Endothelial cell of umbilical vein (primary cell): ENCODE measurements around the gene FHIT. TPM values are rescaled to one million over a fixed set of nuclear protein-coding genes. Genes with fewer than 3 reads are reported as not detected.

Experiments used
- BruUV-seq: library from RNA; stranded (reverse); fragments of 400-500 nt; replicated peaks from 2 replicates; lab custom pipeline; 2021; lab: Mats Ljungman, UMichigan
- CTCF ChIA-PET: fragments of 300-600, 350-600 bp; sonication (Branson Sonifier 250); formaldehyde crosslinking; loops from one replicate; lab custom pipeline; 2021; ENCODE audit warnings: antibody characterized with exemption, inconsistent platforms; lab: Charles Lee
- POLR2A ChIA-PET: fragments of 300-600, 350-600 bp; sonication (Branson Sonifier 250); formaldehyde crosslinking; loops from one replicate; lab custom pipeline; 2021; ENCODE audit warnings: antibody characterized with exemption, inconsistent platforms; lab: Charles Lee
- DNase-seq: peaks from one replicate; pipeline ENCODE4 v3.0.0-alpha.2; 2011; ENCODE audit warnings: low read depth, low spot score
- FAIRE-seq: peaks from 2 replicates; lab custom pipeline; 2011; peaks lifted over from hg19 to GRCh38; lab: Jason Lieb, UNC
- H2AFZ ChIP-seq: 2 replicates; pipeline ENCODE4 v1.6.0; 2012; ENCODE audit warnings: low read depth, low read length, control low read depth, inconsistent platforms
- H3K27ac ChIP-seq: 2 replicates; pipeline ENCODE4 v1.5.1; 2011; ENCODE audit warnings: low read depth, mild to moderate bottlenecking, control low read depth, low read length, moderate library complexity; ENCODE audit not compliant: insufficient read depth
- H3K27me3 ChIP-seq, 2 experiments: 2 replicates each; pipeline versions ENCODE4 v1.6.0 to v1.6.1; 2011; ENCODE audit warnings: low read length in 2 of 2, mixed read lengths in 1 of 2; ENCODE audit not compliant: control insufficient read depth in 2 of 2, insufficient read depth in 2 of 2
- H3K36me3 ChIP-seq, 2 experiments: 2 replicates in 1 of 2; 3 replicates in 1 of 2; pipeline ENCODE4 v1.5.1; 2011; ENCODE audit warnings: low read length in 2 of 2, mild to moderate bottlenecking in 1 of 2, moderate library complexity in 1 of 2; ENCODE audit not compliant: control insufficient read depth in 2 of 2, insufficient read depth in 2 of 2; ENCODE audit errors: extremely low read depth in 1 of 2
- H3K4me1 ChIP-seq: 3 replicates; pipeline ENCODE4 v1.5.1; 2011; ENCODE audit warnings: mild to moderate bottlenecking, low read length; ENCODE audit not compliant: control insufficient read depth, insufficient read depth; ENCODE audit errors: extremely low read depth
- H3K4me2 ChIP-seq: 2 replicates; pipeline ENCODE4 v1.6.1; 2011; ENCODE audit warnings: low read length, control low read depth, mixed read lengths; ENCODE audit not compliant: insufficient read depth
- H3K4me3 ChIP-seq, 3 experiments: fragments of 200-600 bp in 1 of 3; sonication (generic), shearing (Covaris generic) in 1 of 3; replicated peaks in 1 of 3; 2 replicates each; pipeline ENCODE4 v1.5.1; 2011 to 2016; ENCODE audit warnings: control low read depth in 3 of 3, low read length in 3 of 3, mild to moderate bottlenecking in 2 of 3, inconsistent platforms in 1 of 3, low read depth in 1 of 3, moderate library complexity in 1 of 3; ENCODE audit not compliant: insufficient read depth in 1 of 3
- H3K79me2 ChIP-seq: 2 replicates; pipeline ENCODE4 v1.6.0; 2012; ENCODE audit warnings: low read length, inconsistent platforms; ENCODE audit not compliant: control insufficient read depth, insufficient read depth
- H3K9ac ChIP-seq: replicated peaks from 2 replicates; pipeline ENCODE3; 2011; ENCODE audit warnings: low read length, control low read depth; ENCODE audit not compliant: insufficient read depth; ENCODE audit errors: extremely low read depth
- H3K9me1 ChIP-seq: replicated peaks from 3 replicates; pipeline ENCODE4 v1.6.0; 2011; ENCODE audit warnings: mild to moderate bottlenecking, low read length; ENCODE audit not compliant: control insufficient read depth, insufficient read depth; ENCODE audit errors: extremely low read depth
- H3K9me3 ChIP-seq: replicated peaks from 2 replicates; pipeline ENCODE4 v1.5.1; 2012; ENCODE audit warnings: low read length, inconsistent platforms; ENCODE audit not compliant: control insufficient read depth, insufficient read depth
- H4K20me1 ChIP-seq: replicated peaks from 2 replicates; pipeline ENCODE3; 2011; ENCODE audit warnings: mild to moderate bottlenecking, low read length; ENCODE audit not compliant: control insufficient read depth, insufficient read depth; ENCODE audit errors: extremely low read depth
- EZH2 ChIP-seq: IDR thresholded peaks from 2 replicates; pipeline ENCODE4 v1.6.1; 2012; ENCODE audit warnings: borderline replicate concordance, low read depth, mild to moderate bottlenecking, moderate library complexity, low read length, inconsistent platforms; ENCODE audit not compliant: severe bottlenecking
- FOS ChIP-seq: IDR thresholded peaks from 2 replicates; pipeline ENCODE4 v1.6.1; 2011; ENCODE audit warnings: mild to moderate bottlenecking, low read length, moderate library complexity, borderline replicate concordance; ENCODE audit not compliant: insufficient read depth
- GATA2 ChIP-seq: IDR thresholded peaks from 2 replicates; pipeline ENCODE4 v1.7.0; 2011; ENCODE audit warnings: low read depth, mild to moderate bottlenecking, moderate library complexity, mixed read lengths, low read length; ENCODE audit not compliant: insufficient read length, insufficient read depth
- JUN ChIP-seq: IDR thresholded peaks from 2 replicates; pipeline ENCODE4 v1.6.1; 2011; ENCODE audit warnings: borderline replicate concordance, low read depth; ENCODE audit not compliant: insufficient read length, insufficient read depth
- MYC ChIP-seq: IDR thresholded peaks from one replicate; pipeline ENCODE4 v1.6.1; 2011; ENCODE audit warnings: mild to moderate bottlenecking, low read depth, low read length
- POLR2A ChIP-seq: IDR thresholded peaks from 2 replicates; pipeline ENCODE4 v1.6.1; 2012; ENCODE audit warnings: low read depth, mild to moderate bottlenecking, control low read depth, low read length
- POLR2AphosphoS5 ChIP-seq: IDR thresholded peaks from 2 replicates; pipeline ENCODE4 v1.6.1; 2012; ENCODE audit warnings: low read depth, mild to moderate bottlenecking, control low read depth, low read length, moderate library complexity; ENCODE audit not compliant: insufficient read depth
- dilution Hi-C: fragments of 300-500 bp; cut with MboI; formaldehyde crosslinking; loops from one replicate; pipeline ENCODE4 v1.15.0; 2019; ENCODE audit warnings: low sequenced_read_pairs; ENCODE audit not compliant: extremely low pct_ligation_motif_present
- intact Hi-C: fragments of 100-400 bp; cut with micrococcal nuclease; formaldehyde crosslinking; loops from one replicate; pipeline ENCODE4 v1.10.0; 2022
- polyA plus RNA-seq, 4 experiments: library from polyadenylated mRNA; depleted of rRNA in 3 of 4; stranded (reverse) in 3 of 4; unstranded in 1 of 4; fragments of >200 nt; gene quantifications; 2 replicates each; pipeline versions ENCODE4 v1.2.1 to v1.2.3, GENCODE V29; 2011 to 2012; ENCODE audit warnings: missing spikeins in 1 of 4
- total RNA-seq: library from RNA; stranded (reverse); gene quantifications from 2 replicates; pipeline ENCODE4 v1.2.3, GENCODE V29; 2021
- TF ChIP-seq, protein P1 (sequence below): IDR thresholded peaks from 2 replicates; pipeline ENCODE4 v1.6.1; 2011; ENCODE audit not compliant: insufficient read depth, insufficient read length
- TF ChIP-seq, protein P2 (sequence below), 2 donors: IDR thresholded peaks; 1 replicate in 1 of 2; 2 replicates in 1 of 2; pipeline ENCODE4 v1.5.1; 2011; ENCODE audit warnings: low read length in 2 of 2, mild to moderate bottlenecking in 2 of 2, moderate library complexity in 2 of 2, control low read depth in 1 of 2, inconsistent platforms in 1 of 2, low read depth in 1 of 2; ENCODE audit not compliant: insufficient read depth in 1 of 2; ENCODE audit errors: extremely low read depth in 1 of 2

FHIT gene
- total and polyA plus RNA-seq, 2 donors (not counting 3 experiments of a cell fraction or from before 2014, with no cell fraction given): 0.47 to 2.2 TPM

DNA sequence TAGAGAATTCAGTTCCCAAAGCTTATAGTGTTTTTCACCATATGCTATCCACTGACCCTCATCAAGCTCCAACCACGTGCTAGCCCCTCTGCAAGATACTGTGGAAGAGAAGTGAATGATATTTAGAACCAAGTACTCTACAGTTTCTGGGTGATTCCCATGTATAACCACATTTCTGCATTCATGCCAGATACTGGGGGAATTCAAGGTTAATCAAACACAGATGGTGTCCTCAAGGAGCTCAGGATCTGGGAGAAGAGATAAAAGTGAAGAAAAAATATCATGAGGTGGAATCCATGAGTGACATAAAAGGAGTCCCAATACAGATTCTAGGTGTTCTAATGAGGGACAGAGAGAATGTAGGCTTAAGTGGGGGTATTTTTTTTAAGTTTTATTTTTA is 195.8 kb downstream of the FHIT start:
- no peak overlapping the region for H3K9ac ChIP-seq
- BruUV-seq: no TSS peak
- no peak for TF ChIP-seq POLR2A
- TF ChIP-seq, protein P1, sequence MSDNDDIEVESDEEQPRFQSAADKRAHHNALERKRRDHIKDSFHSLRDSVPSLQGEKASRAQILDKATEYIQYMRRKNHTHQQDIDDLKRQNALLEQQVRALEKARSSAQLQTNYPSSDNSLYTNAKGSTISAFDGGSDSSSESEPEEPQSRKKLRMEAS: no peak
- no peak for TF ChIP-seq JUN
- no peak for TF ChIP-seq POLR2AphosphoS5
- TF ChIP-seq, protein P2, sequence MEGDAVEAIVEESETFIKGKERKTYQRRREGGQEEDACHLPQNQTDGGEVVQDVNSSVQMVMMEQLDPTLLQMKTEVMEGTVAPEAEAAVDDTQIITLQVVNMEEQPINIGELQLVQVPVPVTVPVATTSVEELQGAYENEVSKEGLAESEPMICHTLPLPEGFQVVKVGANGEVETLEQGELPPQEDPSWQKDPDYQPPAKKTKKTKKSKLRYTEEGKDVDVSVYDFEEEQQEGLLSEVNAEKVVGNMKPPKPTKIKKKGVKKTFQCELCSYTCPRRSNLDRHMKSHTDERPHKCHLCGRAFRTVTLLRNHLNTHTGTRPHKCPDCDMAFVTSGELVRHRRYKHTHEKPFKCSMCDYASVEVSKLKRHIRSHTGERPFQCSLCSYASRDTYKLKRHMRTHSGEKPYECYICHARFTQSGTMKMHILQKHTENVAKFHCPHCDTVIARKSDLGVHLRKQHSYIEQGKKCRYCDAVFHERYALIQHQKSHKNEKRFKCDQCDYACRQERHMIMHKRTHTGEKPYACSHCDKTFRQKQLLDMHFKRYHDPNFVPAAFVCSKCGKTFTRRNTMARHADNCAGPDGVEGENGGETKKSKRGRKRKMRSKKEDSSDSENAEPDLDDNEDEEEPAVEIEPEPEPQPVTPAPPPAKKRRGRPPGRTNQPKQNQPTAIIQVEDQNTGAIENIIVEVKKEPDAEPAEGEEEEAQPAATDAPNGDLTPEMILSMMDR (IDR thresholded peaks at IDR 0.05; ENCODE audit: extremely low read depth in 1 of 2, insufficient read depth in 1 of 2, low read depth in 1 of 2, low read length in 2 of 2): no peak
- no peak for TF ChIP-seq MYC
- no peak for TF ChIP-seq FOS
- no peak for TF ChIP-seq EZH2
- no peak for TF ChIP-seq GATA2
- FAIRE-seq (no peak), DNase-seq (no peak)
- H3K27me3 ChIP-seq: no peaks in the 10 kb centered on the region
- no peak overlapping the region for H2AFZ ChIP-seq
- CTCF ChIA-PET: no interaction called here
- H3K27ac ChIP-seq: no peak overlapping the region
- H3K36me3 ChIP-seq: no peaks in the 10 kb centered on the region
- dilution Hi-C loops: no loop called here
- POLR2A ChIA-PET: no interaction called here
- intact Hi-C loops: no loop called here
- no peaks in the 10 kb centered on the region for H3K9me3 ChIP-seq
- no peaks in the 10 kb centered on the region for H3K4me1 ChIP-seq
- H3K79me2 ChIP-seq: no peaks in the 10 kb centered on the region
- no peaks in the 10 kb centered on the region for H3K9me1 ChIP-seq
- H3K4me3 ChIP-seq: no peak overlapping the region
- no peak overlapping the region for H3K4me2 ChIP-seq
- no peaks in the 10 kb centered on the region for H4K20me1 ChIP-seq
